ENCODE data around the gene PRODH2.

DNA sequence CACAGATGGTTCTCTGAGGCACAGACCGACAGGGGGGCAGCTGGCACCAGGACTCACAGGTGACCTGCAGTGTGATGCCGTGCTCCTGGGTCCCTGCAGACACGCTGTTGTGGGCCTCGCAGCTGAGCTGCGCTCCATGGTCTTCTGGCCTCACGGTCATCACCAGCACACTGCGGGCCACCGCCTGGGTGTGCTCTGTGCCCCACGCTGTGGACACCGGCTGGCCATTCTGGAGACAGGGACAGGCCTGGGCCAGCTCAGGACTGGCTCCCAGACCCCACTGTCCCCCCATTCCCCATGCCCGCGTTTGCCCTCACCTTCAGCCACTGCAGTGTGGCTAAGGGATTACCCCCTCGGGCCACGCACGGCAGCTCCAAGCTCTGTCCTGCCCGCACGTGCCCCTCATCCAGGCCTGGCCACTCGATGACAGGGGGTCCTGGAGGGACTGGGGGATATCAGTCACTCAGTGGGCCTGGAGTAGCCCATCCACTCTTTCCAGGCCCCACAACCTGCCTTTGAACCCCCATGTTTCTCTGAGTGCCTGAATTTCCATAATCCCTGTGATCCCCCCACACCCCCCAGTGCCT lies 36.4 kb upstream of the PRODH2 start:
- TF ChIP-seq CTCF (IDR thresholded peaks at IDR 0.05) = no peak
- no peak for TF ChIP-seq POLR2A (IDR thresholded peaks at IDR 0.05)

Measured in testis (tissue), 2 donors.